Esophagus muscularis mucosa (tissue), 4 donors: ENCODE measurements around the gene CAMK2A. TPM values are rescaled to one million over a fixed set of nuclear protein-coding genes. Genes with fewer than 3 reads are reported as not detected.

Experiments
- DNase-seq: peaks from one replicate; pipeline ENCODE4 v3.0.0-alpha.2; 2017; ENCODE audit errors: extremely low spot score
- H3K27ac ChIP-seq, 4 donors: fragments of 200-600 bp; sonication (generic); replicated peaks in 1 of 4; 1 replicate in 3 of 4; 2 replicates in 1 of 4; pipeline ENCODE4 v1.5.1; 2016 to 2019; ENCODE audit warnings: mild to moderate bottlenecking in 1 of 4
- H3K27me3 ChIP-seq, 4 donors: fragments of 200-600 bp; sonication (generic); one replicate each; pipeline versions ENCODE4 v1.5.1 to v1.6.0; 2016 to 2019
- H3K36me3 ChIP-seq, 4 donors: fragments of 200-600 bp; sonication (generic); one replicate each; pipeline ENCODE4 v1.5.1; 2016 to 2019
- H3K4me1 ChIP-seq, 4 donors: fragments of 200-600 bp; sonication (generic); one replicate each; pipeline ENCODE4 v1.5.1; 2016 to 2019
- H3K4me3 ChIP-seq, 4 donors: fragments of 200-600 bp; sonication (generic); 1 replicate in 2 of 4; 2 replicates in 2 of 4; pipeline ENCODE4 v1.5.1; 2016 to 2019; ENCODE audit warnings: mild to moderate bottlenecking in 4 of 4, moderate library complexity in 1 of 4
- H3K9me3 ChIP-seq, 4 donors: fragments of 200-600 bp; sonication (generic); 1 replicate in 3 of 4; 2 replicates in 1 of 4; pipeline ENCODE4 v1.5.1; 2016 to 2019
- EP300 ChIP-seq: sonication (generic); formaldehyde crosslinking; IDR thresholded peaks from one replicate; pipeline ENCODE4 v1.6.1; 2017; ENCODE audit warnings: antibody characterized with exemption
- POLR2A ChIP-seq: fragments of 450-650 bp; IDR thresholded peaks from one replicate; pipeline ENCODE4 v1.6.1; 2017; ENCODE audit warnings: antibody characterized with exemption, moderate library complexity, mild to moderate bottlenecking, low read depth
- POLR2AphosphoS5 ChIP-seq, 2 donors: sonication (generic); formaldehyde crosslinking; IDR thresholded peaks; one replicate each; pipeline ENCODE4 v1.6.1; 2017; ENCODE audit warnings: antibody characterized with exemption in 2 of 2
- WGBS: methylation state at CpG from one replicate; pipeline ENCODE4 v1.1.5; 2018; 5-methylcytosine and 5-hydroxymethylcytosine counted together
- intact Hi-C: fragments of 100-400 bp; cut with DNase I; formaldehyde crosslinking; loops from one replicate; pipeline ENCODE4 v1.15.1; 2023
- total RNA-seq, 4 donors: library from RNA; depleted of rRNA; stranded (reverse); fragments of >200 nt; gene quantifications; one replicate each; pipeline versions ENCODE4 v1.1.0 to v1.2.1, GENCODE V29; 2016
- TF ChIP-seq, protein P1 (sequence below), 3 experiments: fragments of 200-600 bp in 2 of 3; fragments of 450-650 bp in 1 of 3; sonication (generic) in 2 of 3; IDR thresholded peaks; one replicate each; pipeline ENCODE4 v1.5.1; 2017 to 2019; ENCODE audit warnings: antibody characterized with exemption in 3 of 3, mild to moderate bottlenecking in 2 of 3, moderate library complexity in 1 of 3

The CAMK2A gene
- total RNA-seq, 4 donors from 2014 or later = 2.5 to 8.0 (median 3.8) TPM

GRCh38 chr5:150313921-150314716, 24.5 kb upstream of the CAMK2A start:
- no peak for DNase-seq
- intact Hi-C loops = no loop called here
- no peaks in the 10 kb centered on the region for H3K27me3 ChIP-seq
- WGBS = 55% methylated on average over 6 of the region's 6 CpGs
- no peaks in the 10 kb centered on the region for H3K36me3 ChIP-seq
- H3K27ac ChIP-seq = peak overlapping the region in 2 of 4 donors; percentile 22 to 26
- H3K9me3 ChIP-seq = no peaks in the 10 kb centered on the region
- no peak overlapping the region for H3K4me3 ChIP-seq
- TF ChIP-seq, protein P1, sequence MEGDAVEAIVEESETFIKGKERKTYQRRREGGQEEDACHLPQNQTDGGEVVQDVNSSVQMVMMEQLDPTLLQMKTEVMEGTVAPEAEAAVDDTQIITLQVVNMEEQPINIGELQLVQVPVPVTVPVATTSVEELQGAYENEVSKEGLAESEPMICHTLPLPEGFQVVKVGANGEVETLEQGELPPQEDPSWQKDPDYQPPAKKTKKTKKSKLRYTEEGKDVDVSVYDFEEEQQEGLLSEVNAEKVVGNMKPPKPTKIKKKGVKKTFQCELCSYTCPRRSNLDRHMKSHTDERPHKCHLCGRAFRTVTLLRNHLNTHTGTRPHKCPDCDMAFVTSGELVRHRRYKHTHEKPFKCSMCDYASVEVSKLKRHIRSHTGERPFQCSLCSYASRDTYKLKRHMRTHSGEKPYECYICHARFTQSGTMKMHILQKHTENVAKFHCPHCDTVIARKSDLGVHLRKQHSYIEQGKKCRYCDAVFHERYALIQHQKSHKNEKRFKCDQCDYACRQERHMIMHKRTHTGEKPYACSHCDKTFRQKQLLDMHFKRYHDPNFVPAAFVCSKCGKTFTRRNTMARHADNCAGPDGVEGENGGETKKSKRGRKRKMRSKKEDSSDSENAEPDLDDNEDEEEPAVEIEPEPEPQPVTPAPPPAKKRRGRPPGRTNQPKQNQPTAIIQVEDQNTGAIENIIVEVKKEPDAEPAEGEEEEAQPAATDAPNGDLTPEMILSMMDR (IDR thresholded peaks at IDR 0.05) = no peak
- no peak for TF ChIP-seq POLR2A
- no peak for TF ChIP-seq POLR2AphosphoS5 (IDR thresholded peaks at IDR 0.05)
- TF ChIP-seq EP300 = no peak
- H3K4me1 ChIP-seq = peaks cover 0 to 25% (median 14%) of the 10 kb centered on the region in 4 donors

GRCh38 chr5:150313501-150313900, 23.9 kb upstream of the CAMK2A start:
- 75% methylated on average over 6 of the region's 6 CpGs for WGBS
- Histone ChIP-seq H3K27ac (peak overlapping the region in 2 of 4 donors; percentile 22 to 26), H3K9me3 (no peaks in the 10 kb centered on the region), H3K36me3 (no peaks in the 10 kb centered on the region), H3K4me1 (peaks cover 0 to 21% (median 13%) of the 10 kb centered on the region in 4 donors), H3K27me3 (no peaks in the 10 kb centered on the region), H3K4me3 (no peak overlapping the region)
- TF ChIP-seq POLR2A = no peak
- TF ChIP-seq, protein P1 (IDR thresholded peaks at IDR 0.05) = no peak
- TF ChIP-seq POLR2AphosphoS5 (IDR thresholded peaks at IDR 0.05) = no peak
- no peak for TF ChIP-seq EP300
- DNase-seq = no peak
- intact Hi-C loops = no loop called here

GRCh38 chr5:150312518-150312917, 22.9 kb upstream of the CAMK2A start:
- Histone ChIP-seq H3K27ac (no peak overlapping the region), H3K36me3 (no peaks in the 10 kb centered on the region), H3K4me1 (peaks cover 0 to 21% (median 14%) of the 10 kb centered on the region in 4 donors), H3K4me3 (no peak overlapping the region), H3K27me3 (no peaks in the 10 kb centered on the region), H3K9me3 (no peaks in the 10 kb centered on the region)
- WGBS = 95% methylated on average over 6 of the region's 6 CpGs
- no peak for TF ChIP-seq POLR2AphosphoS5 (IDR thresholded peaks at IDR 0.05)
- TF ChIP-seq, protein P1 (IDR thresholded peaks at IDR 0.05) = no peak
- no peak for TF ChIP-seq EP300
- TF ChIP-seq POLR2A = no peak
- intact Hi-C loops = no loop called here
- no peak for DNase-seq

DNA sequence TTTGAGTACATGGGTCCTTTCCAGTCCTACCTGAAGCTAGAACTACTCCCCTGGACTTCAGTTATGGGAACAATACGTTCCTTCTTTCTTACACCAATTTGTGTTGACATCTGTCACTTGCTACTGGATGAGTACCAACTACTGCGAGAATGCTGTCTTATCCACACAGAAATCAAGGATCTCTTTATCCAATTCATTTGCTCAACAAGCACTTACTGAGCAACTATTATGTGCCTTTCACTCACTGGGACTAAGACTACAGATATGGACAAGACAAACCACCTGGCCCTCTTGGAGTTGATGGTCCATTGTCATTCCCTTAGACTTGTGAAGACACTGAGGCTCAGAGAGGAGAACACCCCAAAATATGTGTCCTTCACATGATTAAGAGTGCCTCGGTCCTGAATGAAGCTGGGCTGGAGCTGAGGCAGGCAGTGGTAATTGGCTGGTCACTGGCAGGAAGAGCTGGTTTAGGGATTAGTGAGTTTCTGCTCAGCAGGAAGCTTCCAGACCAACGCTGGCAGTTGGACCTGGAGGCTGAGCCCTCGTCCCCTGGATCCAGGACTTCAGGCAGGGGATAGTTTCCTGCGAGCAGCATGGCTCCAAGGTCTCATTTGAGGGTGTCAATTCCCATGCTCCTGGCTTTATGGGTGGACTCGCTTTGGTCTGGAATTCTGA, 21.6 kb upstream of the CAMK2A start:
- intact Hi-C loops = no loop called here
- H3K4me3 ChIP-seq = no peak overlapping the region
- H3K36me3 ChIP-seq = no peaks in the 10 kb centered on the region
- H3K27ac ChIP-seq = no peak overlapping the region
- WGBS = 89% methylated on average over 7 of the region's 7 CpGs
- peaks cover 0 to 35% (median 18%) of the 10 kb centered on the region in 4 donors for H3K4me1 ChIP-seq
- no peaks in the 10 kb centered on the region for H3K9me3 ChIP-seq
- no peak for DNase-seq
- TF ChIP-seq, protein P1 (IDR thresholded peaks at IDR 0.05) = no peak
- TF ChIP-seq POLR2AphosphoS5 (IDR thresholded peaks at IDR 0.05) = no peak
- no peak for TF ChIP-seq POLR2A
- no peak for TF ChIP-seq EP300
- H3K27me3 ChIP-seq = no peaks in the 10 kb centered on the region
